ENCODE results near the gene SF3B6. TPM values are rescaled to one million over a fixed set of nuclear protein-coding genes. Genes with fewer than 3 reads are reported as not detected.
A peak's percentile ranks its signal among the peaks of the same experiment; 100 is the strongest.

The SF3B6 gene
- total and polyA plus RNA-seq, 2 of the 4 experiments (the other 2 are of a cell fraction): 143 to 191 TPM

- H3K4me2 ChIP-seq (ENCODE audit: low read depth, low read length): peak overlapping the region; percentile 58
- H2BK5ac ChIP-seq (ENCODE audit: low read depth, low read length, poor library complexity, severe bottlenecking): no peak overlapping the region
- no peak overlapping the region for H3K27ac ChIP-seq (ENCODE audit: insufficient read depth, low read length)
- H2AK9ac ChIP-seq (replicated peaks; ENCODE audit: low read depth, low read length, poor library complexity): peak overlapping the region; percentile 52
- peak overlapping the region; percentile 10 for H3K9ac ChIP-seq (ENCODE audit: low read depth, low read length)
- TF ChIP-seq SMC3 (IDR thresholded peaks at IDR 0.05; ENCODE audit: low read depth, low read length) (no peak), USF2 (IDR thresholded peaks at IDR 0.05; ENCODE audit: low read depth, low read length) (no peak), MXI1 (IDR thresholded peaks at IDR 0.05; ENCODE audit: borderline replicate concordance, low read depth, low read length) (no peak), MAZ (IDR thresholded peaks at IDR 0.05; ENCODE audit: borderline replicate concordance, low read depth, low read length) (no peak), RFX5 (IDR thresholded peaks at IDR 0.05; ENCODE audit: low read depth, low read length) (no peak), CEBPB (IDR thresholded peaks at IDR 0.05; ENCODE audit: low read depth, low read length) (no peak), RAD21 (IDR thresholded peaks at IDR 0.05; ENCODE audit: low read length) (no peak), BHLHE40 (IDR thresholded peaks at IDR 0.05; ENCODE audit: low read depth, low read length) (no peak), CHD1 (IDR thresholded peaks at IDR 0.05; ENCODE audit: low read depth, low read length) (no peak), CTCF (conservative IDR thresholded peaks at IDR 0.05; ENCODE audit: low read depth, low read length) (no peak), MAFK (IDR thresholded peaks at IDR 0.05; ENCODE audit: low read depth, low read length) (no peak)
- no peak overlapping the region for H3K18ac ChIP-seq (ENCODE audit: low read depth, low read length)
- H3K56ac ChIP-seq (ENCODE audit: extremely low read depth, insufficient read depth, low read length): no peak overlapping the region
- POLR2A ChIA-PET (ENCODE audit: unreplicated experiment): no interaction called here
- H2BK20ac ChIP-seq (ENCODE audit: low read depth, low read length): no peak overlapping the region
- peak; percentile 4 for ATAC-seq (ENCODE audit: low read depth)
- peak overlapping the region; percentile 84 for H3K4me3 ChIP-seq (ENCODE audit: insufficient read depth, low read depth, low read length)
- intact Hi-C loops (cut with micrococcal nuclease): no loop called here
- CTCF ChIA-PET: no interaction called here
- peak overlapping the region; percentile 95 for H2AFZ ChIP-seq (replicated peaks; ENCODE audit: low read length, poor library complexity)
- no peaks in the 10 kb centered on the region for H3K9me3 ChIP-seq (ENCODE audit: control insufficient read depth, insufficient read depth, low read length)
- no peaks in the 10 kb centered on the region for H3K4me1 ChIP-seq (ENCODE audit: control insufficient read depth, insufficient read depth, low read length)
- H4K91ac ChIP-seq (ENCODE audit: insufficient read depth, low read depth, low read length): no peak overlapping the region
- H2BK120ac ChIP-seq (ENCODE audit: low read depth, low read length): no peak overlapping the region
- peaks cover 8% of the 10 kb centered on the region for H3K9me1 ChIP-seq (ENCODE audit: insufficient read depth, low read length)
- no peak overlapping the region for H2BK15ac ChIP-seq (ENCODE audit: low read depth, low read length)
- no peak overlapping the region for H4K5ac ChIP-seq (ENCODE audit: low read depth, low read length)
- DNase-seq: no peak
- dilution Hi-C loops (cut with HindIII; ENCODE audit: low sequenced_read_pairs, unreplicated experiment): no loop called here
- BruUV-seq (replicated peaks): no TSS peak
- H3K36me3 ChIP-seq (ENCODE audit: control insufficient read depth, insufficient read depth, low read length): no peaks in the 10 kb centered on the region
- no peak overlapping the region for H2AK5ac ChIP-seq (ENCODE audit: low read depth, low read length)
- H3K14ac ChIP-seq (replicated peaks; ENCODE audit: low read depth, low read length): peak overlapping the region; percentile 62; the same call in 1 of the 2 replicates
- no peaks in the 10 kb centered on the region for H3K27me3 ChIP-seq (ENCODE audit: control insufficient read depth, insufficient read depth, low read length)
- in situ Hi-C loops (cut with MboI; ENCODE audit: low sequenced_read_pairs): no loop called here
- H4K8ac ChIP-seq (ENCODE audit: low read depth in 2 of 2, low read length in 2 of 2): peak overlapping the region; percentile 1 to 51; a peak in 2 of 4 replicates
- H3K23ac ChIP-seq (ENCODE audit: low read depth, low read length): peak overlapping the region; percentile 77
- H3K79me1 ChIP-seq (ENCODE audit: low read depth in 1 of 2, low read length in 2 of 2): peaks cover 8 to 16% of the 10 kb centered on the region in 2 experiments; a peak in 3 of 4 replicates
- H4K20me1 ChIP-seq (ENCODE audit: insufficient read depth, low read length): no peaks in the 10 kb centered on the region
- WGBS, 2 experiments (ENCODE audit: extremely low coverage in 2 of 2, insufficient read length in 1 of 2): 6% methylated on average over 13 of the region's 47 CpGs; no CpG with 5 or more reads in 1 of the 2 experiments
- H3K4ac ChIP-seq (ENCODE audit: low read depth, low read length): no peak overlapping the region; the same call in 1 of the 2 replicates
Observed at GRCh38 chr2:24050041-24050979, 25.8 kb downstream of the SF3B6 start.
